GM12801 (cell line): ENCODE data around the gene ACSF2.

Experiments used
- TF ChIP-seq, protein P1 (sequence below): IDR thresholded peaks from one replicate; pipeline ENCODE4 v1.5.1; 2011; ENCODE audit warnings: control low read depth; ENCODE audit not compliant: insufficient read length; ENCODE audit errors: extremely low read depth

The ACSF2 gene

GRCh38 chr17:50514936-50515702 lies 89.1 kb downstream of the ACSF2 start:
- TF ChIP-seq, protein P1, sequence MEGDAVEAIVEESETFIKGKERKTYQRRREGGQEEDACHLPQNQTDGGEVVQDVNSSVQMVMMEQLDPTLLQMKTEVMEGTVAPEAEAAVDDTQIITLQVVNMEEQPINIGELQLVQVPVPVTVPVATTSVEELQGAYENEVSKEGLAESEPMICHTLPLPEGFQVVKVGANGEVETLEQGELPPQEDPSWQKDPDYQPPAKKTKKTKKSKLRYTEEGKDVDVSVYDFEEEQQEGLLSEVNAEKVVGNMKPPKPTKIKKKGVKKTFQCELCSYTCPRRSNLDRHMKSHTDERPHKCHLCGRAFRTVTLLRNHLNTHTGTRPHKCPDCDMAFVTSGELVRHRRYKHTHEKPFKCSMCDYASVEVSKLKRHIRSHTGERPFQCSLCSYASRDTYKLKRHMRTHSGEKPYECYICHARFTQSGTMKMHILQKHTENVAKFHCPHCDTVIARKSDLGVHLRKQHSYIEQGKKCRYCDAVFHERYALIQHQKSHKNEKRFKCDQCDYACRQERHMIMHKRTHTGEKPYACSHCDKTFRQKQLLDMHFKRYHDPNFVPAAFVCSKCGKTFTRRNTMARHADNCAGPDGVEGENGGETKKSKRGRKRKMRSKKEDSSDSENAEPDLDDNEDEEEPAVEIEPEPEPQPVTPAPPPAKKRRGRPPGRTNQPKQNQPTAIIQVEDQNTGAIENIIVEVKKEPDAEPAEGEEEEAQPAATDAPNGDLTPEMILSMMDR = no peak

DNA sequence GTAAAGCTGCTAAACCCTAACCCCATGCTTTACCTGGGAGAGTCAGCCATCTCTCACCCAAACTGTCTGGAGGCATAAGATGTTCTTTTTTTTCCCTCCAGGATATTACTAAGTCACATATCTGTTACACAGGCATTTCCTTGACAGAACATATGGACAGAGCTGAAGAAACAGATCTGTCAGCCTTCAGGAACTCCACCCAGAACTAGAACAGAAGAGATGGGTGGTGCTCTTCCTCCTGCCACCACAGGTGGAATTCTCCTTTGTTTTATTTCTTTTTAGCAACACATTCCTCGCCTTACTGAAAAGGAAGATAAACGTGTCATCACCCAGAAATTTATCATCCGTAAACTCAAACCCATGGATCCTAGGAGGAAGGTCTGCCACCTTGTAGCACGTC lies 91.0 kb downstream of the ACSF2 start:
- TF ChIP-seq, protein P1 = no peak

DNA sequence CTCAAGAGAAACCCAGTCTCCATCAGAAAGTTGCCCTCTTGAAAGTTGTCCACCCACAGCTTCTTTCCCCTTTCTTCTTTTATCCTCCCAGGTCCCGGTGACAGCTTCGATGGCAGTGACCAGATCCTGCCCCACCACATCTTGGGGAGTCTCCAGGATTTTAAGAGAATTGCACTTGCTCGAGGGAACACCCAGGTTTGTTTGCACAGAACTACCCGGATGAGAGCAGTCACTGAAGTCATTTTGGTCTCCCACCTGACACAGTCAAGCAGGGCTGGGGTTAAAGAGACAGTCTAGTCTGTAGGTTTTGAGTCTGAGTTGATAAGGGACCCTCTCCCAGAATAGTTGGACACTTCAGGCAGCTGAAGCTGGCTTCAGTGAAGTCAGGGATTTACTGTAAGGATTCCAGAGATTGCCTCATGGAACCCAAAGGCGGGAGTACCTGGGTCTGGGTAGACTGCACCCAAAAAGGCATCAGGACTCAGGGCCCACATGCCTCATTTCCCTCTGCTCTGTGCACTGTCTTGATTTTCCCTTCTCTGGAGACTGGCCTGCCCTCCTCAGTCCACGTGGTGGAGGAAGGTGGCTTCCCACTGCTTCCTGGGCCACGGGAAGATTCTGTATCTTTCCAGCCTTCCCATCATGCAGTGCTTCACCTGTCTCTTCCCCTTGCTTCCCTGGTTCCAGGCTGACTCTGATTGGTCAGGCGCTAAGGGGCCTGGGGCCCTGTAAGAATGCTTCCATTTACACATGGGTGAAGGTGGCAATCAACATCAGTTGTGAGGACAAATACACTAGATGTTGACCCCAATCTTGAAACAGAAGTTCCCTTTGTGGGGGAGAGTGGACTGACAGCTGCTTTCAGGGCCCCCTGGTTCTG lies 91.7 kb downstream of the ACSF2 start:
- TF ChIP-seq, protein P1 = no peak

DNA sequence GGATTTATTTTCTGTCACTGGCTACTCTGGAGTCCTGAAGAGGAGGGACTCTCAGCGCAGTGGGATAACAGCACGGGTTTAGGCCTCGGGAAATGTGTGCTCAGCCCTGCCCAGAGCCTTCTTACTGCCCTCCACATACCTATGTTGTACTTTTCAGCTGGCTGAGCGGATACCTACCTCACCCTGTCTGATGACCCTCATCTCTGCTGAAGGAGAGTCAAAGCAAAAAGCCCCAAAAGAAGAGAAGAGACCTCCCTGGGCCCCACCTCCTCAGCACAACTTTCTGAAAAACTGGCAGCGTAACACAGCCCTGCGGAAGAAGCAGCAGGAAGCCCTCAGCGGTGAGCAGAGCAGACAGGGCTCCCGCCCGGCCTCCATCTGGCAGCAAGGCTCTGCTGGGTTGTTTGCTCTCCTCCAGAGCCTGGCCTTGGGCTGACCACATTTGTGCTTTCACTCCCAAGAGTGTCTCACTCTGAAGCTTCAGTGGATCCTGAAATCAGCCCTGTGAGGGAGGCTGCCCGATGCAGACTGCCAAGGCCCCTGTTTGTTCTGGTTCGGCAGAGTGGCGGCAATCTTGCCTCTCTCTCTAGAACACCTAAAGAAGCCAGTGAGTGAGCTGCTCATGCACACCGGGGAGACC lies 92.5 kb downstream of the ACSF2 start:
- TF ChIP-seq, protein P1 = no peak

DNA sequence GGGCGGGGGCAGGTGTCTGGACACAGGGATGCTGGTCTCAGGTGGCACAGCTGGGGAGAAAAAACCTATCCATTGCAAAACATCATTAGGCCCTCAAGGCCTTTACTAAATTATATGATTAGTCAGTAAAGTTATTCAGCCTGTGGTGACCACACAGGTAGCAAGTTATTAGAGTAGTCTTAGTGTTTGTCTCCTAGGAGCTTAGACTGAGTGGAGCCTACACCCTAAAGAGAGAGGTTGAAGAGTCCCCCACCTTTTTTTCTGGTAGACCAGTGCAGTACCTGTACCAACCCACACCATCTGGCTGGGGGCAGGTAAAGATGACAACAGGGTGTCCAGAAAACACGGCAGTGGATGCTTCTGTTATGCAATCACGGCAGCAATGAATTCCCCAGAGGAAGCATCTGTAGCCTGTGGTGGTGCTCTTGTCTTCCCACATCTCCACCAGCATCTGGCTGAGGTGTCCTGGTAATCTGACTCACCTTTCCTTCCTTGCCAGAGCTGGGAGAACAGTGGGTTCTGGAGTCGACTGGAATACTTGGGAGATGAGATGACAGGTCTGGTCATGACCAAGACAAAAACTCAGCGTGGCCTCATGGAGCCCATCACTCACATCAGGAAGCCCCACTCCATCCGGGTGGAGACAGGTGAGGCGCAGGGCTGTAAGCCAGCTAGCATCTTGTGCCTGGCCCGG lies 93.3 kb downstream of the ACSF2 start:
- TF ChIP-seq, protein P1 = no peak

DNA sequence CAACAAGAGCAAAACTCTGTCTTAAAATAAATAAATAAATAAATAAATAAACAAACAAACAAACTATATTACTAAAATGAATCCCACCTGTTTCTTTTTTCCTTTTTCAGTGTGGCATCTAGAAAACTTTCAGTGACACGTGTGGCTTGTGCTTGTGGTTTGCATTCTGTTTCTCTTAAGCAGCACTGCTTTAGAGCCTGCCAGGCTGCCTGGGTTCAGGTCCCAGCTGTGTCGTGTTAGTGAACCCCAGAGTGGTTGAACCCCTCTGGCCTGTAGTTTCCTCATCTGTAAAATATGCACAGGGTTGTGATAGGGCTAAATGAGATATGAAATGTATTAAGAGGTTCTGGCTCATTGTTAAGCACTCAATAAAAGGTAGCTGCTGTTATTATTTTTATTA lies 94.5 kb downstream of the ACSF2 start:
- TF ChIP-seq, protein P1 = no peak
